IPS-18c (cell line): ENCODE data around the gene GALK2.
"Not testable (repeated sequence)": the region's sequence is repeated elsewhere in the genome, so short reads cannot be mapped to it uniquely, and the experiment has no call there.

Experiments
- H3K4me3 ChIP-seq: 2 replicates; pipeline ENCODE4 v1.7.0; 2013; ENCODE audit warnings: low read depth, mild to moderate bottlenecking, low read length, moderate library complexity; ENCODE audit not compliant: insufficient read depth
- H3K9me3 ChIP-seq: one replicate; pipeline ENCODE4 v1.6.1; 2013; ENCODE audit warnings: mild to moderate bottlenecking, low read length, moderate library complexity; ENCODE audit not compliant: control insufficient read depth, insufficient read depth

The GALK2 gene

GRCh38 chr15:49155110-49155833 is 14.8 kb upstream of the GALK2 start, which contains the start of gene COPS2:
TSS of gene COPS2 (minus strand) at chr15:49155599. CDS start at chr15:49155578, 21 bp downstream.
- no peaks in the 10 kb centered on the region for H3K9me3 ChIP-seq
- H3K4me3 ChIP-seq: peak within 1 kb of the TSS; percentile 83

GRCh38 chr15:49155834-49156627 is 14.0 kb upstream of the GALK2 start:
- H3K9me3 ChIP-seq: no peaks in the 10 kb centered on the region
- peak overlapping the region; percentile 56 for H3K4me3 ChIP-seq

GRCh38 chr15:49163678-49164077 is 6.4 kb upstream of the GALK2 start:
- Histone ChIP-seq H3K4me3 (no peak overlapping the region), H3K9me3 (no peaks in the 10 kb centered on the region)

- H3K4me3 ChIP-seq: no peak overlapping the region
- no peaks in the 10 kb centered on the region for H3K9me3 ChIP-seq
Observed at GRCh38 chr15:49164865-49165264, 5.2 kb upstream of the GALK2 start.

GRCh38 chr15:49168016-49168415 is 2.0 kb upstream of the GALK2 start:
- H3K9me3 ChIP-seq: no peaks in the 10 kb centered on the region
- no peak overlapping the region for H3K4me3 ChIP-seq

- Histone ChIP-seq H3K9me3 (no peaks in the 10 kb centered on the region), H3K4me3 (no peak overlapping the region)
Observed at GRCh38 chr15:49171790-49172189, 1.7 kb downstream of the GALK2 start.

- Histone ChIP-seq H3K9me3 (no peaks in the 10 kb centered on the region), H3K4me3 (no peak overlapping the region)
Observed at GRCh38 chr15:49174902-49175301, 4.9 kb downstream of the GALK2 start.

GRCh38 chr15:49175582-49176397 is 5.7 kb downstream of the GALK2 start:
- H3K9me3 ChIP-seq: not testable (repeated sequence)

GRCh38 chr15:49178497-49178896 is 8.4 kb downstream of the GALK2 start:
- no peaks in the 10 kb centered on the region for H3K9me3 ChIP-seq
- no peak overlapping the region for H3K4me3 ChIP-seq

More at GRCh38 chr15:49175582-49176397, 5.7 kb downstream of the GALK2 start:
- not testable (repeated sequence) for H3K4me3 ChIP-seq

- H3K9me3 ChIP-seq: no peaks in the 10 kb centered on the region
- no peak overlapping the region for H3K4me3 ChIP-seq
Observed at GRCh38 chr15:49179433-49180190, 9.6 kb downstream of the GALK2 start.

GRCh38 chr15:49182128-49182527 is 12.1 kb downstream of the GALK2 start:
- Histone ChIP-seq H3K9me3 (no peaks in the 10 kb centered on the region), H3K4me3 (no peak overlapping the region)

- not testable (repeated sequence) for H3K9me3 ChIP-seq, H3K4me3 ChIP-seq
Observed at GRCh38 chr15:49183741-49184140, 13.7 kb downstream of the GALK2 start.

GRCh38 chr15:49185473-49185872 is 15.4 kb downstream of the GALK2 start:
- Histone ChIP-seq H3K9me3 (no peaks in the 10 kb centered on the region), H3K4me3 (no peak overlapping the region)

- H3K9me3 ChIP-seq: no peaks in the 10 kb centered on the region
Observed at GRCh38 chr15:49187549-49188245, 17.6 kb downstream of the GALK2 start.

GRCh38 chr15:49188933-49189332 is 18.9 kb downstream of the GALK2 start:
- H3K4me3 ChIP-seq: no peak overlapping the region

More at GRCh38 chr15:49187549-49188245, 17.6 kb downstream of the GALK2 start:
- no peak overlapping the region for H3K4me3 ChIP-seq

GRCh38 chr15:49189631-49190030 is 19.6 kb downstream of the GALK2 start:
- Histone ChIP-seq H3K9me3 (no peaks in the 10 kb centered on the region), H3K4me3 (no peak overlapping the region)

More at GRCh38 chr15:49188933-49189332, 18.9 kb downstream of the GALK2 start:
- no peaks in the 10 kb centered on the region for H3K9me3 ChIP-seq
